ENCODE data around the gene HMX2. TPM values are rescaled to one million over a fixed set of nuclear protein-coding genes. Genes with fewer than 3 reads are reported as not detected.

The HMX2 gene
- total and polyA plus RNA-seq, 2 of the 13 experiments (the other 11 are each of a cell fraction or from before 2014, with no cell fraction given), result not detected

GRCh38 chr10:123133541-123134342 is 14.2 kb upstream of the HMX2 start:
- POLR2A ChIA-PET, result no interaction called here
- peak overlapping the region in 1 of 3 experiments; percentile 66; a peak in 1 of 6 replicates for H3K4me3 ChIP-seq (replicated peaks in 1 of 3; ENCODE audit: insufficient read depth in 1 of 3, low read depth in 2 of 3, low read length in 3 of 3)
- H3K27ac ChIP-seq (ENCODE audit: extremely low read length, insufficient read depth, low read length), result no peak overlapping the region
- TF ChIP-seq ZNF766 (CRISPR knock-in tag; IDR thresholded peaks at IDR 0.05; ENCODE audit: borderline replicate concordance) (no peak), EZH2 (conservative IDR thresholded peaks at IDR 0.05; ENCODE audit: low read depth, low read length) (peak; percentile 49; the same call in 1 of the 2 replicates)
- intact Hi-C loops (cut with micrococcal nuclease; ENCODE audit: unreplicated experiment) (loop anchor here (1.0 to 2.0 kb wide), 5 partner anchors 32 to 426 kb away; no protein-coding TSS in a partner anchor), in situ Hi-C loops (cut with HindIII; ENCODE audit: extremely low pct_ligation_motif_present, low pct_unique_long_range_greater_than_20kb) (loop anchor here (5.0 kb wide), 2 partner anchors 244 to 429 kb away; no protein-coding TSS in a partner anchor)
- no peak for DNase-seq (ENCODE audit: low spot score)
- no peaks in the 10 kb centered on the region for H3K79me2 ChIP-seq (ENCODE audit: insufficient read depth, low read length)
- 57% methylated on average over 18 of the region's 40 CpGs for WGBS (ENCODE audit: low lambda C conversion rate)
- CTCF ChIA-PET (ENCODE audit: low intra/inter-chr PET ratio, low total read pairs), result interaction anchor here (0.9 to 2.5 kb wide), 6 partner anchors 10 to 425 kb away, joined by 3 to 22 read pairs (median 6); no protein-coding TSS in a partner anchor
- no peaks in the 10 kb centered on the region for H3K36me3 ChIP-seq (replicated peaks in 1 of 2; ENCODE audit: control insufficient read depth in 1 of 2, insufficient read depth in 2 of 2, low read length in 2 of 2)
- no peaks in the 10 kb centered on the region for H3K9me3 ChIP-seq (ENCODE audit: low read length)
- H3K9ac ChIP-seq (ENCODE audit: insufficient read depth, low read depth, low read length), result no peak overlapping the region
- ATAC-seq, result no peak; the same call in 2 of the 3 replicates
- peaks cover 14 to 88% of the 10 kb centered on the region in 2 experiments; a peak in 4 of 5 replicates for H3K27me3 ChIP-seq (ENCODE audit: control insufficient read depth in 1 of 2, insufficient read depth in 2 of 2, low read length in 2 of 2)
- FAIRE-seq, result no peak
- no TSS peak for BruUV-seq (replicated peaks)
- peak overlapping the region; percentile 89 for H3K4me2 ChIP-seq (ENCODE audit: low read depth, low read length)
- H3K4me1 ChIP-seq (ENCODE audit: insufficient read depth, low read length), result peaks cover 39% of the 10 kb centered on the region
- H2AFZ ChIP-seq (ENCODE audit: low read length), result no peak overlapping the region
- peaks cover 6% of the 10 kb centered on the region; the same call in 1 of the 2 replicates for H4K20me1 ChIP-seq (ENCODE audit: insufficient read depth, low read length)

- Histone ChIP-seq H3K4me3 (replicated peaks in 1 of 3; ENCODE audit: insufficient read depth in 1 of 3, low read depth in 2 of 3, low read length in 3 of 3) (no peak overlapping the region), H3K36me3 (replicated peaks in 1 of 2; ENCODE audit: control insufficient read depth in 1 of 2, insufficient read depth in 2 of 2, low read length in 2 of 2) (no peaks in the 10 kb centered on the region), H3K4me2 (ENCODE audit: low read depth, low read length) (peak overlapping the region; percentile 69; the same call in 1 of the 2 replicates), H3K4me1 (ENCODE audit: insufficient read depth, low read length) (peaks cover 46% of the 10 kb centered on the region), H3K79me2 (ENCODE audit: insufficient read depth, low read length) (no peaks in the 10 kb centered on the region), H3K9ac (ENCODE audit: insufficient read depth, low read depth, low read length) (no peak overlapping the region), H2AFZ (ENCODE audit: low read length) (no peak overlapping the region), H3K27me3 (ENCODE audit: control insufficient read depth in 1 of 2, insufficient read depth in 2 of 2, low read length in 2 of 2) (peaks cover 15 to 85% of the 10 kb centered on the region in 2 experiments; a peak in 4 of 5 replicates), H4K20me1 (ENCODE audit: insufficient read depth, low read length) (peaks cover 6% of the 10 kb centered on the region; the same call in 1 of the 2 replicates), H3K9me3 (ENCODE audit: low read length) (no peaks in the 10 kb centered on the region), H3K27ac (ENCODE audit: extremely low read length, insufficient read depth, low read length) (no peak overlapping the region)
- BruUV-seq (replicated peaks), result no TSS peak
- ChIA-PET POLR2A (no interaction called here), CTCF (ENCODE audit: low intra/inter-chr PET ratio, low total read pairs) (interaction anchor here (1.2 to 2.5 kb wide), 2 partner anchors 31 to 246 kb away, joined by 4 to 11 read pairs; no protein-coding TSS in a partner anchor)
- in situ Hi-C loops (cut with HindIII; ENCODE audit: extremely low pct_ligation_motif_present, low pct_unique_long_range_greater_than_20kb), result loop anchor here (5.0 kb wide), 2 partner anchors 243 to 428 kb away; no protein-coding TSS in a partner anchor
- no peak for DNase-seq (ENCODE audit: low spot score)
- intact Hi-C loops (cut with micrococcal nuclease; ENCODE audit: unreplicated experiment), result no loop called here
- FAIRE-seq, result no peak
- ATAC-seq, result no peak
- WGBS (ENCODE audit: low lambda C conversion rate), result 67% methylated on average over 23 of the region's 42 CpGs
- TF ChIP-seq MXD4 (CRISPR knock-in tag; IDR thresholded peaks at IDR 0.05) (no peak), RXRA (CRISPR knock-in tag; IDR thresholded peaks at IDR 0.05) (no peak), ZNF10 (CRISPR knock-in tag; IDR thresholded peaks at IDR 0.05; ENCODE audit: borderline replicate concordance, low read depth) (no peak), ZNF101 (CRISPR knock-in tag; IDR thresholded peaks at IDR 0.05; ENCODE audit: borderline replicate concordance, low read depth) (no peak), TSC22D2 (CRISPR knock-in tag; IDR thresholded peaks at IDR 0.05; ENCODE audit: borderline replicate concordance) (no peak), ARID2 (CRISPR knock-in tag; IDR thresholded peaks at IDR 0.05; ENCODE audit: borderline replicate concordance) (no peak), ZNF253 (CRISPR knock-in tag; IDR thresholded peaks at IDR 0.05; ENCODE audit: borderline replicate concordance) (no peak), ZBTB39 (CRISPR knock-in tag; IDR thresholded peaks at IDR 0.05) (no peak)
- TF ChIP-seq, protein P1, sequence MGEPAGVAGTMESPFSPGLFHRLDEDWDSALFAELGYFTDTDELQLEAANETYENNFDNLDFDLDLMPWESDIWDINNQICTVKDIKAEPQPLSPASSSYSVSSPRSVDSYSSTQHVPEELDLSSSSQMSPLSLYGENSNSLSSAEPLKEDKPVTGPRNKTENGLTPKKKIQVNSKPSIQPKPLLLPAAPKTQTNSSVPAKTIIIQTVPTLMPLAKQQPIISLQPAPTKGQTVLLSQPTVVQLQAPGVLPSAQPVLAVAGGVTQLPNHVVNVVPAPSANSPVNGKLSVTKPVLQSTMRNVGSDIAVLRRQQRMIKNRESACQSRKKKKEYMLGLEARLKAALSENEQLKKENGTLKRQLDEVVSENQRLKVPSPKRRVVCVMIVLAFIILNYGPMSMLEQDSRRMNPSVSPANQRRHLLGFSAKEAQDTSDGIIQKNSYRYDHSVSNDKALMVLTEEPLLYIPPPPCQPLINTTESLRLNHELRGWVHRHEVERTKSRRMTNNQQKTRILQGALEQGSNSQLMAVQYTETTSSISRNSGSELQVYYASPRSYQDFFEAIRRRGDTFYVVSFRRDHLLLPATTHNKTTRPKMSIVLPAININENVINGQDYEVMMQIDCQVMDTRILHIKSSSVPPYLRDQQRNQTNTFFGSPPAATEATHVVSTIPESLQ (CRISPR knock-in tag; conservative IDR thresholded peaks at IDR 0.05), result no peak
Observed at GRCh38 chr10:123134343-123134914, 13.5 kb upstream of the HMX2 start.

All from HepG2 (cell line).